HepG2 (cell line): Measurements from ENCODE around the gene SLC38A3. TPM values are rescaled to one million over a fixed set of nuclear protein-coding genes. Genes with fewer than 3 reads are reported as not detected.

Source experiments
- ATAC-seq: fragments of 200-7000 bp; cut with Tn5 transposase; 3 replicates; pipeline ENCODE4 v1.9.1; 2020; ENCODE audit warnings: mild to moderate bottlenecking, moderate library complexity
- BruUV-seq: library from RNA; stranded (reverse); fragments of 400-500 nt; replicated peaks from 2 replicates; lab custom pipeline; 2021; lab: Mats Ljungman, UMichigan
- CTCF ChIA-PET: fragments of 300-600 bp; formaldehyde crosslinking; extraction: SDS; loops from one replicate; lab custom pipeline; 2021; ENCODE audit warnings: low total read pairs, inconsistent platforms, low intra/inter-chr PET ratio; lab: Yijun Ruan, JAX
- POLR2A ChIA-PET: fragments of 350-600 bp; sonication (Branson Sonifier 250); formaldehyde crosslinking; loops from one replicate; lab custom pipeline; 2020; ENCODE audit warnings: antibody characterized with exemption, inconsistent platforms; lab: Yijun Ruan, JAX
- DNase-seq: peaks from one replicate; pipeline ENCODE4 v3.0.0-alpha.2; 2015; ENCODE audit warnings: low spot score
- FAIRE-seq: peaks from 3 replicates; lab custom pipeline; 2011; peaks lifted over from hg19 to GRCh38; lab: Jason Lieb, UNC
- H2AFZ ChIP-seq: one replicate; pipeline ENCODE4 v1.6.1; 2011; ENCODE audit warnings: low read length, inconsistent platforms
- H3K27ac ChIP-seq: fragments of 300-600 bp; 3 replicates; pipeline ENCODE4 v1.8.0; 2011; ENCODE audit warnings: mixed run types, mild to moderate bottlenecking, mixed read lengths, low read length, inconsistent platforms; ENCODE audit not compliant: insufficient read depth; ENCODE audit errors: extremely low read length
- H3K27me3 ChIP-seq, 2 experiments: fragments of 200-600 bp in 1 of 2; 2 replicates in 1 of 2; 3 replicates in 1 of 2; pipeline versions ENCODE4 v1.6.0 to v1.8.0; 2011; ENCODE audit warnings: low read length in 2 of 2, mild to moderate bottlenecking in 2 of 2, moderate library complexity in 2 of 2, inconsistent platforms in 1 of 2; ENCODE audit not compliant: insufficient read depth in 2 of 2, control insufficient read depth in 1 of 2
- H3K36me3 ChIP-seq, 2 experiments: fragments of 200-600 bp in 1 of 2; replicated peaks in 1 of 2; 2 replicates in 1 of 2; 3 replicates in 1 of 2; pipeline versions ENCODE4 v1.5.1 to v1.8.0; 2011; ENCODE audit warnings: low read length in 2 of 2, inconsistent platforms in 1 of 2; ENCODE audit not compliant: insufficient read depth in 2 of 2, control insufficient read depth in 1 of 2
- H3K4me1 ChIP-seq: 2 replicates; pipeline ENCODE4 v1.5.1; 2012; ENCODE audit warnings: low read length, inconsistent platforms; ENCODE audit not compliant: insufficient read depth
- H3K4me2 ChIP-seq: 2 replicates; pipeline ENCODE4 v1.6.0; 2011; ENCODE audit warnings: low read depth, low read length, inconsistent platforms
- H3K4me3 ChIP-seq, 3 experiments: fragments of 200-600 bp in 1 of 3; sonication (generic), shearing (Covaris generic) in 1 of 3; replicated peaks in 1 of 3; 2 replicates each; pipeline ENCODE4 v1.5.1; 2011 to 2016; ENCODE audit warnings: low read length in 3 of 3, inconsistent platforms in 2 of 3, low read depth in 2 of 3, mild to moderate bottlenecking in 2 of 3, control low read depth in 1 of 3, mixed read lengths in 1 of 3; ENCODE audit not compliant: insufficient read depth in 1 of 3
- H3K79me2 ChIP-seq: one replicate; pipeline ENCODE4 v1.6.1; 2011; ENCODE audit warnings: low read length, inconsistent platforms; ENCODE audit not compliant: insufficient read depth
- H3K9ac ChIP-seq: 2 replicates; pipeline ENCODE4 v1.6.0; 2011; ENCODE audit warnings: mild to moderate bottlenecking, low read depth, low read length, inconsistent platforms; ENCODE audit not compliant: insufficient read depth
- H3K9me3 ChIP-seq: 2 replicates; pipeline ENCODE4 v1.5.1; 2012; ENCODE audit warnings: mild to moderate bottlenecking, low read length
- H4K20me1 ChIP-seq: 2 replicates; pipeline ENCODE4 v1.6.0; 2011; ENCODE audit warnings: inconsistent platforms, mild to moderate bottlenecking, low read length, moderate library complexity; ENCODE audit not compliant: insufficient read depth
- AGO2 ChIP-seq: fragments of 200-400 bp; formaldehyde crosslinking; optimal IDR thresholded peaks from 2 replicates; pipeline ENCODE3; 2017; ENCODE audit warnings: mild to moderate bottlenecking, low read depth, low read length, moderate library complexity
- GTF3A ChIP-seq: sonication (generic); formaldehyde crosslinking; conservative IDR thresholded peaks from 2 replicates; pipeline ENCODE4 v1.4.0; 2020; ENCODE audit warnings: mild to moderate bottlenecking, missing genetic modification reagents
- MEIS1 ChIP-seq: sonication (generic); formaldehyde crosslinking; IDR thresholded peaks from 2 replicates; pipeline ENCODE4 v1.9.0; 2021; ENCODE audit warnings: mild to moderate bottlenecking, missing genetic modification reagents, moderate library complexity, borderline replicate concordance
- MTF2 ChIP-seq: sonication (generic); formaldehyde crosslinking; IDR thresholded peaks from 2 replicates; pipeline ENCODE4 v1.5.0; 2020; ENCODE audit warnings: missing genetic modification reagents, borderline replicate concordance
- RBFOX2 ChIP-seq: fragments of 200-400 bp; formaldehyde crosslinking; IDR thresholded peaks from 2 replicates; pipeline ENCODE4 v1.6.1; 2017; ENCODE audit warnings: low read depth, mild to moderate bottlenecking, low read length
- STAG1 ChIP-seq: sonication (generic); formaldehyde crosslinking; IDR thresholded peaks from 2 replicates; pipeline ENCODE4 v1.4.0; 2020; ENCODE audit warnings: missing genetic modification reagents
- ZNF567 ChIP-seq: sonication (generic); formaldehyde crosslinking; IDR thresholded peaks from 2 replicates; pipeline ENCODE4 v1.8.1; 2023; ENCODE audit warnings: mild to moderate bottlenecking, missing genetic modification reagents, borderline replicate concordance
- ZNF687 ChIP-seq: sonication (generic); formaldehyde crosslinking; IDR thresholded peaks from 2 replicates; pipeline ENCODE4 v1.5.1; 2020; ENCODE audit warnings: mild to moderate bottlenecking, missing genetic modification reagents, moderate library complexity
- ZNF761 ChIP-seq: sonication (generic); formaldehyde crosslinking; conservative IDR thresholded peaks from 2 replicates; pipeline ENCODE4 v1.4.0; 2020; ENCODE audit warnings: mild to moderate bottlenecking, missing genetic modification reagents
- ZNF768 ChIP-seq: sonication (generic); formaldehyde crosslinking; IDR thresholded peaks from 2 replicates; pipeline ENCODE4 v1.4.0; 2020; ENCODE audit warnings: missing genetic modification reagents
- WGBS: methylation state at CpG from one replicate; pipeline ENCODE4 v1.1.6; 2017; ENCODE audit warnings: low lambda C conversion rate; 5-methylcytosine and 5-hydroxymethylcytosine counted together
- in situ Hi-C: cut with HindIII; loops from 2 replicates; pipeline ENCODE4 v1.10.0; 2017; ENCODE audit warnings: low pct_unique_long_range_greater_than_20kb; ENCODE audit not compliant: extremely low pct_ligation_motif_present
- intact Hi-C: fragments of 100-400 bp; cut with micrococcal nuclease; formaldehyde crosslinking; loops from one replicate; pipeline ENCODE4 v1.10.0; 2022; ENCODE audit not compliant: unreplicated experiment
- polyA plus RNA-seq, 8 experiments: library from polyadenylated mRNA; depleted of rRNA in 3 of 8; stranded (reverse) in 7 of 8; unstranded in 1 of 8; fragments of >200 nt; fragmentation: Illumina TruSeq in 4 of 8; extraction: Trizol in 4 of 8; gene quantifications; 2 replicates each; pipeline versions ENCODE4 v1.2.1 to v1.2.3, GENCODE V29; 2011 to 2016; ENCODE audit warnings: low read depth in 4 of 8, missing spikeins in 1 of 8, mixed read lengths in 1 of 8; ENCODE audit not compliant: insufficient read depth in 1 of 8
- total RNA-seq, 5 experiments: library from RNA; depleted of rRNA; stranded (reverse); fragments of >200 nt; fragmentation: Illumina TruSeq; extraction: Trizol; gene quantifications; 2 replicates each; pipeline ENCODE4 v1.2.3, GENCODE V29; 2016; ENCODE audit warnings: low read depth in 1 of 5
- TF ChIP-seq, protein P1 (sequence below): sonication (generic); formaldehyde crosslinking; IDR thresholded peaks from 2 replicates; pipeline ENCODE4 v1.8.0; 2022; ENCODE audit warnings: missing genetic modification reagents, mild to moderate bottlenecking, moderate library complexity, borderline replicate concordance

SLC38A3 gene
- total and polyA plus RNA-seq, 2 of the 13 experiments (the other 11 are each of a cell fraction or from before 2014, with no cell fraction given) = 29.8 to 164 TPM

- peak; percentile 11; the same call in 1 of the 2 replicates for TF ChIP-seq ZNF687 (CRISPR knock-in tag)
- peak; percentile 97 for TF ChIP-seq STAG1 (CRISPR knock-in tag)
- TF ChIP-seq GTF3A (CRISPR knock-in tag) = 0 out of 2 replicates have a peak, but pooled peaks have one; percentile 54
- 0 out of 2 replicates have a peak, but pooled peaks have one; percentile 6 for TF ChIP-seq ZNF768
- TF ChIP-seq ZNF567 = 0 out of 2 replicates have a peak, but pooled peaks have one; percentile 35
- TF ChIP-seq MEIS1 (CRISPR knock-in tag) = 0 out of 2 replicates have a peak, but pooled peaks have one; percentile 37
Measured at GRCh38 chr3:50192689-50193141, 12.4 kb upstream of the SLC38A3 start (continued).

DNA sequence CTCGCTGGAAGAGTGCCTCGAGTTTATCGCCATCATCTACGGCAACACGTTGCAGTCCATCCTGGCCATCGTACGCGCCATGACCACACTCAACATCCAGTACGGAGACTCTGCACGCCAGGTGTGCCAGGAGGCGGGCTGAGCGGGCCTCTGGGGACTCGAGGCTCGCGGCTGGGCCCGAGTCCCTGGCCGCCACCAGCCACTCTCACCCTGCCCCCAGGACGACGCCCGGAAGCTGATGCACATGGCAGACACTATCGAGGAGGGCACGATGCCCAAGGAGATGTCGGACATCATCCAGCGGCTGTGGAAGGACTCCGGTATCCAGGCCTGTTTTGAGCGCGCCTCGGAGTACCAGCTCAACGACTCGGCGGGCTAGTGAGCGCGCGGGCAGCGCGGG, 11.8 kb upstream of the SLC38A3 start:
- H3K27ac ChIP-seq = no peak overlapping the region
- no peak overlapping the region for H3K9ac ChIP-seq
- no peak for FAIRE-seq
- TF ChIP-seq AGO2 = peak; percentile 69
- TF ChIP-seq MTF2 (CRISPR knock-in tag) = no peak
- TF ChIP-seq, protein P1, sequence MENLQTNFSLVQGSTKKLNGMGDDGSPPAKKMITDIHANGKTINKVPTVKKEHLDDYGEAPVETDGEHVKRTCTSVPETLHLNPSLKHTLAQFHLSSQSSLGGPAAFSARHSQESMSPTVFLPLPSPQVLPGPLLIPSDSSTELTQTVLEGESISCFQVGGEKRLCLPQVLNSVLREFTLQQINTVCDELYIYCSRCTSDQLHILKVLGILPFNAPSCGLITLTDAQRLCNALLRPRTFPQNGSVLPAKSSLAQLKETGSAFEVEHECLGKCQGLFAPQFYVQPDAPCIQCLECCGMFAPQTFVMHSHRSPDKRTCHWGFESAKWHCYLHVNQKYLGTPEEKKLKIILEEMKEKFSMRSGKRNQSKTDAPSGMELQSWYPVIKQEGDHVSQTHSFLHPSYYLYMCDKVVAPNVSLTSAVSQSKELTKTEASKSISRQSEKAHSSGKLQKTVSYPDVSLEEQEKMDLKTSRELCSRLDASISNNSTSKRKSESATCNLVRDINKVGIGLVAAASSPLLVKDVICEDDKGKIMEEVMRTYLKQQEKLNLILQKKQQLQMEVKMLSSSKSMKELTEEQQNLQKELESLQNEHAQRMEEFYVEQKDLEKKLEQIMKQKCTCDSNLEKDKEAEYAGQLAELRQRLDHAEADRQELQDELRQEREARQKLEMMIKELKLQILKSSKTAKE (CRISPR knock-in tag) = no peak
- TF ChIP-seq RBFOX2 = peak; percentile 17; the same call in 1 of the 2 replicates
- no peak for TF ChIP-seq ZNF761 (CRISPR knock-in tag)
- TF ChIP-seq, all 625 proteins: peak for 2
- ChIA-PET CTCF (interaction anchor here (0.9 to 4.8 kb wide), 5 partner anchors 19 to 72 kb away, joined by 3 to 265 read pairs (median 11); no protein-coding TSS in a partner anchor), POLR2A (interaction anchor here (3.6 to 4.0 kb wide), 4 partner anchors 15 to 43 kb away, joined by 55 to 844 read pairs (median 214); partner anchors contain the start of genes GNAI2 and SLC38A3)
- ATAC-seq (no peak), DNase-seq (no peak)
- Histone ChIP-seq H3K4me3 (no peak overlapping the region), H3K4me2 (no peak overlapping the region), H3K27me3 (no peaks in the 10 kb centered on the region), H3K9me3 (no peaks in the 10 kb centered on the region), H3K79me2 (no peaks in the 10 kb centered on the region), H4K20me1 (peaks cover 4% of the 10 kb centered on the region), H3K36me3 (0 out of 5 replicates have a peak, but pooled peaks cover 0 to under 1% of the 10 kb centered on the region in 2 experiments), H3K4me1 (peaks cover 54% of the 10 kb centered on the region), H2AFZ (no peak overlapping the region)
- intact Hi-C loops = loop anchor here (5.0 kb wide), 1 partner anchor 79 kb away; no protein-coding TSS in a partner anchor
- in situ Hi-C loops = loop anchor here (5.0 to 10.0 kb wide), 2 partner anchors 34 to 82 kb away; partner anchors contain the start of gene LSMEM2
- WGBS = 88% methylated on average over 20 of the region's 36 CpGs
- no TSS peak for BruUV-seq
